ENCODE results near the gene PRKAB1. TPM values are rescaled to one million over a fixed set of nuclear protein-coding genes. Genes with fewer than 3 reads are reported as not detected.
"Not testable (repeated sequence)": the region's sequence is repeated elsewhere in the genome, so short reads cannot be mapped to it uniquely, and the experiment has no call there.

The PRKAB1 gene
- polyA plus RNA-seq, 2 of the 4 experiments (the other 2 are of a cell fraction) = 19.0 to 49.2 TPM

DNA sequence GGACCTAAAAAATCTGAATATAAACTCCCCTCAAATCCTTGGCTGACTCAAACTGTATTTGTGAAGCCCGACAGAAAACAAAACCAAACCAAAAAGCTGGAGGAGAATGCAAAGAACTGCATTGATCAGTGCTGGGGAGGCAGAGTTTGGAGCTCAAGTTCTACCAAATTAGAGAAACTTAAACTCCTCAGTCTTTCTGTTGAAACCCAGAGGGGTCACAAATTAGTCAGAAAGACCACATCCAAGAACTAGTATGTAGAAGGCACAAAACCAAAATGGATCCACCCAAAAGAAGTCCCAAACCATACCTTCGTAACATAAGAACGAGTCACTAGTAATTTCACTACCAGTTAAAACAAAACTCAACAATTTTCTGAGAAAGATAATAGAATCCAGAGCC is 15.3 kb upstream of the PRKAB1 start:
- H3K4me2 ChIP-seq = no peak overlapping the region
- H3K4me3 ChIP-seq = no peak overlapping the region
- no peak overlapping the region for H3K27ac ChIP-seq
- H3K4me1 ChIP-seq = no peaks in the 10 kb centered on the region
- POLR2A ChIA-PET = no interaction called here
- FAIRE-seq (no peak), DNase-seq (ENCODE audit: low read depth in 1 of 2, low spot score in 1 of 2) (no peak), ATAC-seq (no peak)
- CTCF ChIA-PET = interaction anchor here (2.4 kb wide), 1 partner anchor 10 kb away, joined by 6 read pairs; no protein-coding TSS in a partner anchor
- H3K9me3 ChIP-seq = peaks cover 33% of the 10 kb centered on the region
- WGBS (ENCODE audit: missing lambda C conversion rate) = 45% methylated on average over 3 of the region's 3 CpGs
- TF ChIP-seq, protein P1, sequence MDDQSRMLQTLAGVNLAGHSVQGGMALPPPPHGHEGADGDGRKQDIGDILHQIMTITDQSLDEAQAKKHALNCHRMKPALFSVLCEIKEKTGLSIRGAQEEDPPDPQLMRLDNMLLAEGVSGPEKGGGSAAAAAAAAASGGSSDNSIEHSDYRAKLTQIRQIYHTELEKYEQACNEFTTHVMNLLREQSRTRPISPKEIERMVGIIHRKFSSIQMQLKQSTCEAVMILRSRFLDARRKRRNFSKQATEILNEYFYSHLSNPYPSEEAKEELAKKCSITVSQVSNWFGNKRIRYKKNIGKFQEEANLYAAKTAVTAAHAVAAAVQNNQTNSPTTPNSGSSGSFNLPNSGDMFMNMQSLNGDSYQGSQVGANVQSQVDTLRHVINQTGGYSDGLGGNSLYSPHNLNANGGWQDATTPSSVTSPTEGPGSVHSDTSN (IDR thresholded peaks at IDR 0.05) = no peak
- no peak for TF ChIP-seq ZSCAN20 (CRISPR knock-in tag; IDR thresholded peaks at IDR 0.05)
- TF ChIP-seq EHMT2 (IDR thresholded peaks at IDR 0.05; ENCODE audit: low read depth) = no peak
- no peak for TF ChIP-seq EHF (CRISPR knock-in tag; IDR thresholded peaks at IDR 0.05)
- no peak for TF ChIP-seq NFE2L2 (conservative IDR thresholded peaks at IDR 0.05; ENCODE audit: low read length)
- no peak for TF ChIP-seq RCOR1 (IDR thresholded peaks at IDR 0.05; ENCODE audit: low read depth, low read length)
- TF ChIP-seq FOSL2 (IDR thresholded peaks at IDR 0.05) = no peak
- TF ChIP-seq FOSL2 (CRISPR knock-in tag; IDR thresholded peaks at IDR 0.05) = no peak
- no peak for TF ChIP-seq KDM5A (IDR thresholded peaks at IDR 0.05)
- no peak for TF ChIP-seq RNF2 (IDR thresholded peaks at IDR 0.05; ENCODE audit: borderline replicate concordance, low read depth)
- TF ChIP-seq, protein P2, sequence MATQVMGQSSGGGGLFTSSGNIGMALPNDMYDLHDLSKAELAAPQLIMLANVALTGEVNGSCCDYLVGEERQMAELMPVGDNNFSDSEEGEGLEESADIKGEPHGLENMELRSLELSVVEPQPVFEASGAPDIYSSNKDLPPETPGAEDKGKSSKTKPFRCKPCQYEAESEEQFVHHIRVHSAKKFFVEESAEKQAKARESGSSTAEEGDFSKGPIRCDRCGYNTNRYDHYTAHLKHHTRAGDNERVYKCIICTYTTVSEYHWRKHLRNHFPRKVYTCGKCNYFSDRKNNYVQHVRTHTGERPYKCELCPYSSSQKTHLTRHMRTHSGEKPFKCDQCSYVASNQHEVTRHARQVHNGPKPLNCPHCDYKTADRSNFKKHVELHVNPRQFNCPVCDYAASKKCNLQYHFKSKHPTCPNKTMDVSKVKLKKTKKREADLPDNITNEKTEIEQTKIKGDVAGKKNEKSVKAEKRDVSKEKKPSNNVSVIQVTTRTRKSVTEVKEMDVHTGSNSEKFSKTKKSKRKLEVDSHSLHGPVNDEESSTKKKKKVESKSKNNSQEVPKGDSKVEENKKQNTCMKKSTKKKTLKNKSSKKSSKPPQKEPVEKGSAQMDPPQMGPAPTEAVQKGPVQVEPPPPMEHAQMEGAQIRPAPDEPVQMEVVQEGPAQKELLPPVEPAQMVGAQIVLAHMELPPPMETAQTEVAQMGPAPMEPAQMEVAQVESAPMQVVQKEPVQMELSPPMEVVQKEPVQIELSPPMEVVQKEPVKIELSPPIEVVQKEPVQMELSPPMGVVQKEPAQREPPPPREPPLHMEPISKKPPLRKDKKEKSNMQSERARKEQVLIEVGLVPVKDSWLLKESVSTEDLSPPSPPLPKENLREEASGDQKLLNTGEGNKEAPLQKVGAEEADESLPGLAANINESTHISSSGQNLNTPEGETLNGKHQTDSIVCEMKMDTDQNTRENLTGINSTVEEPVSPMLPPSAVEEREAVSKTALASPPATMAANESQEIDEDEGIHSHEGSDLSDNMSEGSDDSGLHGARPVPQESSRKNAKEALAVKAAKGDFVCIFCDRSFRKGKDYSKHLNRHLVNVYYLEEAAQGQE (IDR thresholded peaks at IDR 0.05) = no peak
- no peak for TF ChIP-seq POLR2A (IDR thresholded peaks at IDR 0.05; ENCODE audit: low read length)
- TF ChIP-seq, protein P3, sequence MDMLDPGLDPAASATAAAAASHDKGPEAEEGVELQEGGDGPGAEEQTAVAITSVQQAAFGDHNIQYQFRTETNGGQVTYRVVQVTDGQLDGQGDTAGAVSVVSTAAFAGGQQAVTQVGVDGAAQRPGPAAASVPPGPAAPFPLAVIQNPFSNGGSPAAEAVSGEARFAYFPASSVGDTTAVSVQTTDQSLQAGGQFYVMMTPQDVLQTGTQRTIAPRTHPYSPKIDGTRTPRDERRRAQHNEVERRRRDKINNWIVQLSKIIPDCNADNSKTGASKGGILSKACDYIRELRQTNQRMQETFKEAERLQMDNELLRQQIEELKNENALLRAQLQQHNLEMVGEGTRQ (IDR thresholded peaks at IDR 0.05) = no peak

DNA sequence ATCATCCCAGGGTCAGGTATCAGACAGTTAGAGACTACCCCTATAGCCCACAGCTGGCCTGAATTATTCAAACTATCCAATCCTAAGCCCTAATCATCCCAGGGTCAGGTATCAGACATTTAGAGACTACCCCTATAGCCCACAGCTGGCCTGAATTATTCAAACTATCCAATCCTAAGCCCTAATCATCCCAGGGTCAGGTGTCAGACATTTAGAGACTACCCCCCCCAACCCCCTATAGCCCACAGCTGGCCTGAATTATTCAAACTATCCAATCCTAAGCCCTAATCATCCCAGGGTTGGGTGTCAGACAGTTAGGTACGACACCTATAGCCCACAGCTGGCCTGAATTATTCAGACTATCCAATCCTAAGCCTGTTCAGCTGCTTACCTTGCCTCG is 10.9 kb upstream of the PRKAB1 start:
- CTCF ChIA-PET = interaction anchor here (1.6 kb wide), 1 partner anchor 213 kb away, joined by 4 read pairs; no protein-coding TSS in a partner anchor
- H3K27ac ChIP-seq; FAIRE-seq; H3K4me3 ChIP-seq; H3K4me1 ChIP-seq; POLR2A ChIA-PET; DNase-seq (ENCODE audit: low read depth in 1 of 2, low spot score in 1 of 2); ATAC-seq; H3K4me2 ChIP-seq: not testable (repeated sequence)
- WGBS (ENCODE audit: missing lambda C conversion rate) = 3% methylated on average over 2 of the region's 2 CpGs
- peaks cover 23% of the 10 kb centered on the region for H3K9me3 ChIP-seq

DNA sequence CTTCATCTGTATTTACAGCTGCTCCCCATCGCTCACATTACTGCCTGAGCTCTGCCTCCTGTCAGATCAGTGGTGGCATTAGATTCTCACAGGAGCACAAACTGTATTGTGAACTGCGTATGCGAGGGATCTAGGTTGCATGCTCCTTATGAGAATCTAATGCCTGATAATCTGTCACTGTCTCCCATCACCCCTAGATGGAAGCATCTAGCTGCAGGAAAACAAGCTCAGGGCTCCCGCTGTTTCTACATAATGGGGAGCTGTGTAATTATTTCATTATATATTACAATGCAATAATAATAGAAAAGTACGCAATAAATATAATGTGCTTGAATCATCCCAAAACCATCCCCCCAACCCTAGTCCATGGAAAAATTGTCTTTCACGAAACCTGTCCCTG is 9.8 kb upstream of the PRKAB1 start:
- H3K4me3 ChIP-seq; H3K4me2 ChIP-seq; POLR2A ChIA-PET; ATAC-seq; FAIRE-seq; H3K4me1 ChIP-seq; DNase-seq (ENCODE audit: low read depth in 1 of 2, low spot score in 1 of 2); H3K27ac ChIP-seq: not testable (repeated sequence)
- peaks cover 13% of the 10 kb centered on the region for H3K9me3 ChIP-seq
- TF ChIP-seq, protein P4, sequence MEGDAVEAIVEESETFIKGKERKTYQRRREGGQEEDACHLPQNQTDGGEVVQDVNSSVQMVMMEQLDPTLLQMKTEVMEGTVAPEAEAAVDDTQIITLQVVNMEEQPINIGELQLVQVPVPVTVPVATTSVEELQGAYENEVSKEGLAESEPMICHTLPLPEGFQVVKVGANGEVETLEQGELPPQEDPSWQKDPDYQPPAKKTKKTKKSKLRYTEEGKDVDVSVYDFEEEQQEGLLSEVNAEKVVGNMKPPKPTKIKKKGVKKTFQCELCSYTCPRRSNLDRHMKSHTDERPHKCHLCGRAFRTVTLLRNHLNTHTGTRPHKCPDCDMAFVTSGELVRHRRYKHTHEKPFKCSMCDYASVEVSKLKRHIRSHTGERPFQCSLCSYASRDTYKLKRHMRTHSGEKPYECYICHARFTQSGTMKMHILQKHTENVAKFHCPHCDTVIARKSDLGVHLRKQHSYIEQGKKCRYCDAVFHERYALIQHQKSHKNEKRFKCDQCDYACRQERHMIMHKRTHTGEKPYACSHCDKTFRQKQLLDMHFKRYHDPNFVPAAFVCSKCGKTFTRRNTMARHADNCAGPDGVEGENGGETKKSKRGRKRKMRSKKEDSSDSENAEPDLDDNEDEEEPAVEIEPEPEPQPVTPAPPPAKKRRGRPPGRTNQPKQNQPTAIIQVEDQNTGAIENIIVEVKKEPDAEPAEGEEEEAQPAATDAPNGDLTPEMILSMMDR (IDR thresholded peaks at IDR 0.05) = 0 out of 3 replicates have a peak, but pooled peaks have one; percentile 7
- 60% methylated on average over 6 of the region's 6 CpGs for WGBS (ENCODE audit: missing lambda C conversion rate)
- CTCF ChIA-PET = interaction anchor here (0.7 to 1.6 kb wide), 11 partner anchors 7 to 214 kb away, joined by 3 to 4 read pairs (median 4); partner anchors contain the start of gene PRKAB1

Measured in A549 (cell line).